AG04449 (cell line): ENCODE results near the gene ADRA2C.

Source experiments
- CTCF ChIA-PET: fragments of 350-600 bp; formaldehyde crosslinking; extraction: SDS; loops from one replicate; lab custom pipeline; 2021; ENCODE audit warnings: antibody characterized with exemption; lab: Yijun Ruan, JAX
- POLR2A ChIA-PET: fragments of 400-600, 350-600 bp; formaldehyde crosslinking; extraction: SDS; loops from one replicate; lab custom pipeline; 2020; ENCODE audit warnings: antibody characterized with exemption, inconsistent platforms; lab: Yijun Ruan, JAX
- DNase-seq: peaks from one replicate; pipeline ENCODE4 v3.0.0-alpha.2; 2010; ENCODE audit warnings: low read depth, low spot score
- H3K4me3 ChIP-seq: 2 replicates; pipeline ENCODE4 v1.5.1; 2011; ENCODE audit warnings: low read depth, mild to moderate bottlenecking, control low read depth, low read length
- CTCF ChIP-seq: IDR thresholded peaks from one replicate; pipeline ENCODE4 v1.5.1; 2011; ENCODE audit warnings: mild to moderate bottlenecking, moderate library complexity, low read length, control low read depth, inconsistent platforms; ENCODE audit not compliant: insufficient read depth; ENCODE audit errors: missing control alignments

The ADRA2C gene

GRCh38 chr4:3779509-3779908, 13.3 kb downstream of the ADRA2C start:
- ChIA-PET POLR2A (no interaction called here), CTCF (no interaction called here)
- TF ChIP-seq CTCF = no peak
- no peak overlapping the region for H3K4me3 ChIP-seq
- DNase-seq = no peak

GRCh38 chr4:3780347-3781171, 14.4 kb downstream of the ADRA2C start:
- H3K4me3 ChIP-seq = no peak overlapping the region
- no peak for DNase-seq
- ChIA-PET CTCF (no interaction called here), POLR2A (no interaction called here)
- no peak for TF ChIP-seq CTCF

GRCh38 chr4:3781193-3781886, 15.2 kb downstream of the ADRA2C start:
- DNase-seq = no peak
- TF ChIP-seq CTCF = no peak
- POLR2A ChIA-PET = no interaction called here
- CTCF ChIA-PET = no interaction called here
- no peak overlapping the region for H3K4me3 ChIP-seq

- ChIA-PET CTCF (interaction anchor here (0.9 to 2.6 kb wide), 2 partner anchors 17 to 98 kb away, joined by 3 to 8 read pairs; partner anchors contain the start of gene ADRA2C), POLR2A (no interaction called here)
- DNase-seq = no peak
- no peak overlapping the region for H3K4me3 ChIP-seq
- no peak for TF ChIP-seq CTCF
These were observed 16.1 kb downstream of the ADRA2C start for GRCh38 chr4:3781997-3782930.

- no peak overlapping the region for H3K4me3 ChIP-seq
- no peak for DNase-seq
- CTCF ChIA-PET = interaction anchor here (2.6 kb wide), 1 partner anchor 19 kb away, joined by 8 read pairs; the partner anchor contains the start of gene ADRA2C
- TF ChIP-seq CTCF = peak; percentile 23
- POLR2A ChIA-PET = no interaction called here
These were observed 17.6 kb downstream of the ADRA2C start for GRCh38 chr4:3783693-3784306.
